Choroid plexus epithelial cell (primary cell): ENCODE results near the gene COP1.
"Not testable (repeated sequence)": the region's sequence is repeated elsewhere in the genome, so short reads cannot be mapped to it uniquely, and the experiment has no call there.

Experiments
- DNase-seq: peaks from one replicate; pipeline ENCODE4 v3.0.0-alpha.2; 2010; ENCODE audit warnings: low read depth
- H3K4me3 ChIP-seq: 2 replicates; pipeline ENCODE4 v1.5.1; 2011; ENCODE audit warnings: low read depth, mild to moderate bottlenecking, control low read depth, low read length, moderate library complexity
- CTCF ChIP-seq: conservative IDR thresholded peaks from 2 replicates; pipeline ENCODE4 v1.5.1; 2011; ENCODE audit warnings: low read depth, mild to moderate bottlenecking, control low read depth, inconsistent platforms, low read length, moderate library complexity

The COP1 gene

DNA sequence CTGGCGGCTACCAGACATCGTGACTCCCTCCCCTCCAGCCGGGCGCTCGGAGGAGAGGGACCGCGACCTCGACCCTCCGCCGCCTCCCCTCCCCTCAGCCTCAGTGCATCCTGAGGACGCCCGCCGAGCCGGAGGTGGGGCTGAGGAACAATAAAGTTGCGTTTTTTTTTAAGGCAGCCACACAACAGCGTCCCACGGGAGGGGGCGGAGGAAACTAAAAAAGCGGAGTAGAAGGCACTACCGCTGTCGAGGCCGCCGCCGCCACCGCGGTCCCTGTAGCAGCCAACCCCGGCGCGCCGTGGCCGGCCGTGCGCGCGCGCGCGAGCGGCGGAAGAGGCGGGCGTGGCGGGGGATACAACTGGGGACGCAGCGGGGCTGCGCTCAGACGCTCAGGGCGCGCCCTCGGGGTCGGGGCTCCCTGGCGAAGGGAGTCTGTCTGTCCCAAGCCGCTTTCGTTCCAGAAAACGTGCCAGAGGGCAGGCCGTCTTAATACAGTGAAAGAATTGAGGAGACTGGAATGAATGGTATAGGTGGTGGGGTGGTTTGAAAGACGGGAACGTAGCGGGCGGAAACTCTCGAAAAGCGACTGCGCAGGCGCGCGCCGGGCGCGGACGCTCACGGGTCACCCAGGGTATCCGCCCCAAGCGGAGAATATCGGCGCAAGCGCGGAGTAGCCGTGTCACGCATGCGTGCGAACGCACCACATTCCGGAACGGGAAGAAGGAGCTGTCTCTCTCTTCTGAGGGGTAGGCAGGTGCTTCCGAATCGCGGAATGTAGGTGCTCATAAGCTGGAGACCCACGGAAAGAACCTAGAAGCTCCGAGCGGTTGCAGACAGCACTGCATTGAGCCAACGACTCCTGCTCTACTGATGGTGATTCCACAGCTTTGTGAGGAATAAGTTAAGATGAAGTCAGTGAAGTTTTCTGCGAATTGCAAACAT is at the start of gene COP1:
TSS of gene COP1 (minus strand) at position 326 of the 942 bp plus-strand sequence. CDS start at position 18, 308 bp downstream.
- TF ChIP-seq CTCF: peak; percentile 14
- DNase-seq: peak; percentile 96
- peak within 1 kb of the TSS; percentile 93 for H3K4me3 ChIP-seq

GRCh38 chr1:176252191-176252590 is 45.1 kb upstream of the COP1 start:
- H3K4me3 ChIP-seq: no peak overlapping the region
- no peak for TF ChIP-seq CTCF
- DNase-seq: no peak

- no peak for TF ChIP-seq CTCF
- no peak overlapping the region for H3K4me3 ChIP-seq
- DNase-seq: no peak
Observed at GRCh38 chr1:176244851-176245250, 37.8 kb upstream of the COP1 start.

DNA sequence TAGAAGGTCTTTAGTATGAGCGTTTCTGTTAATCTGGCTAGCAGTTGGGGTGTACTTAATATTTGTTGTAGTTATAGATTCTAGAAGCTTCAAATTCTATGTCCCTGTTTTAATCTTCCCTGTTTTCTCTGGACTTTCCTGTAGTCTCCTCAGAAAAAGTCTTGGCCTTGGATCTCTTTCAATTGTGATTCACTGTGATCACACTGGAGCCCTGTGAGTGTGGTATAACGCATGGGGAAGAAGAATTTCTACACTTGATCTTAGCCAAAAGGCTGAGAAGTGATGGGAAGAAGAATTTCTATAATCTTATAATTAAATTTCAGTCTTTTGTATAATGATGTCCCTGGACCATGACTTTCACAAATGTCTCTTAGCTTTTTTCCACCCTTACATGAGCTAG is 36.7 kb upstream of the COP1 start:
- no peak for TF ChIP-seq CTCF
- no peak overlapping the region for H3K4me3 ChIP-seq
- peak; percentile 5 for DNase-seq

GRCh38 chr1:176241385-176242015 is 34.4 kb upstream of the COP1 start:
- DNase-seq: peak; percentile 84
- TF ChIP-seq CTCF: no peak
- no peak overlapping the region for H3K4me3 ChIP-seq

- not testable (repeated sequence) for H3K4me3 ChIP-seq, DNase-seq
Observed at GRCh38 chr1:176233657-176234056, 26.6 kb upstream of the COP1 start.

GRCh38 chr1:176227579-176227978 is 20.5 kb upstream of the COP1 start:
- DNase-seq: no peak
- H3K4me3 ChIP-seq: no peak overlapping the region
- TF ChIP-seq CTCF: no peak
